HG02938 (cell line): Measurements from ENCODE around the gene NPAS4.

Experiments used
- ATAC-seq: cut with Tn5 transposase; IDR thresholded peaks from one replicate; pipeline ENCODE4 v1.9.1; 2021; ENCODE audit warnings: mild to moderate bottlenecking, moderate library complexity; ENCODE audit not compliant: unreplicated experiment

Gene NPAS4

DNA sequence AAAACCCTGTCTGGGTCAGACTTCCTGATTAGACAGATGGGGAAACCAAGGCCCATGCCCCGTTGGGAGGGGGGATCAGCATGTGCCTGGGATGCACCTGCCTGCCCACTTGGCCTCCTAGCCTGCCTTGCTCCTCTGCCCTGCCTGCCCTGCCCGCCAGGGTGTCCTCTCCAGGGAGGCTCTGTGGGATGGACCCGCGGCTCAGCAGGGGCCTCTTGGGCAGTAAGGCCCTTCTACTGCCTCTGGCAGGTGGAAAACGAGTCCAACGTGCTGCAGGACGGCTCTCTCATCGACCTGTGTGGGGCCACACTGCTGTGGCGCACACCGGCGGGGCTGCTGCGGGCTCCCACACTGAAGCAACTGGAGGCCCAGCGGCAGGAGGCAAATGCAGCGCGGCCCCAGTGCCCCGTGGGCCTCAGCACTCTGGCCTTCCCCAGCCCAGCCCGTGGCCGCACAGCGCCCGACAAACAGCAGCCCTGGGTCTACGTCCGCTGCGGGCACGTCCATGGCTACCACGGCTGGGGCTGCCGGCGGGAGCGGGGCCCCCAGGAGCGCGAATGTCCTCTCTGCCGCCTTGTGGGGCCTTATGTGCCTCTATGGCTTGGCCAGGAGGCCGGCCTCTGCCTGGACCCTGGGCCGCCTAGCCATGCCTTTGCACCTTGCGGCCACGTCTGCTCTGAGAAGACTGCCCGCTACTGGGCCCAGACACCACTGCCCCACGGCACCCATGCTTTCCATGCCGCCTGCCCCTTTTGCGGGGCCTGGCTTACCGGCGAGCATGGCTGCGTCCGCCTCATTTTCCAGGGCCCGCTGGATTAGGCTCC lies 54.7 kb downstream of the NPAS4 start:
- no peak for ATAC-seq
